Common myeloid progenitor, CD34-positive (primary cell): Measurements from ENCODE around the gene NAPSA.

Experiments
- CTCF ChIA-PET: fragments of 350-600 bp; sonication (Branson Sonifier 250); formaldehyde crosslinking; loops from one replicate; lab custom pipeline; 2021; ENCODE audit warnings: antibody characterized with exemption; lab: Charles Lee
- POLR2A ChIA-PET: fragments of 350-600 bp; sonication (Branson Sonifier 250); formaldehyde crosslinking; loops from one replicate; lab custom pipeline; 2021; ENCODE audit warnings: antibody characterized with exemption; lab: Charles Lee
- DNase-seq, 3 donors: peaks; one replicate each; pipeline versions ENCODE4 v3.0.0 to v3.0.0-alpha.2; 2013
- H3K27ac ChIP-seq, 2 experiments: 1 replicate in 1 of 2; 2 replicates in 1 of 2; pipeline ENCODE4 v1.7.0; 2013; ENCODE audit warnings: inconsistent platforms in 2 of 2, low read length in 2 of 2, mild to moderate bottlenecking in 2 of 2, low read depth in 1 of 2, moderate library complexity in 1 of 2; ENCODE audit not compliant: severe bottlenecking in 2 of 2, insufficient read depth in 1 of 2, poor library complexity in 1 of 2
- H3K27me3 ChIP-seq, 5 experiments: replicated peaks in 2 of 5; 1 replicate in 3 of 5; 2 replicates in 2 of 5; pipeline versions ENCODE4 v1.6.1 to v1.7.0; 2013; ENCODE audit warnings: low read length in 4 of 5, mild to moderate bottlenecking in 2 of 5, moderate library complexity in 2 of 5, inconsistent platforms in 1 of 5; ENCODE audit not compliant: insufficient read depth in 5 of 5, control insufficient read depth in 4 of 5
- H3K36me3 ChIP-seq, 4 experiments: 1 replicate in 2 of 4; 2 replicates in 2 of 4; pipeline versions ENCODE4 v1.6.1 to v1.7.0; 2013; ENCODE audit warnings: low read length in 3 of 4, control low read depth in 1 of 4, mild to moderate bottlenecking in 1 of 4; ENCODE audit not compliant: control insufficient read depth in 4 of 4, insufficient read depth in 4 of 4
- H3K4me1 ChIP-seq, 4 experiments: 1 replicate in 3 of 4; 2 replicates in 1 of 4; pipeline versions ENCODE4 v1.6.1 to v1.7.1; 2013; ENCODE audit warnings: low read length in 3 of 4, mild to moderate bottlenecking in 3 of 4, control low read depth in 1 of 4, inconsistent platforms in 1 of 4, moderate library complexity in 1 of 4; ENCODE audit not compliant: control insufficient read depth in 4 of 4, insufficient read depth in 4 of 4; ENCODE audit errors: control extremely low read depth in 1 of 4
- H3K4me3 ChIP-seq, 7 experiments: 1 replicate in 4 of 7; 2 replicates in 3 of 7; pipeline versions ENCODE4 v1.5.1 to v1.7.0; 2013; ENCODE audit warnings: mild to moderate bottlenecking in 7 of 7, low read length in 6 of 7, moderate library complexity in 6 of 7, inconsistent platforms in 2 of 7, low read depth in 2 of 7, control low read depth in 1 of 7; ENCODE audit not compliant: insufficient read depth in 4 of 7, control insufficient read depth in 1 of 7; ENCODE audit errors: extremely low read depth in 1 of 7
- H3K9me3 ChIP-seq, 5 experiments: 1 replicate in 4 of 5; 2 replicates in 1 of 5; pipeline versions ENCODE4 v1.6.1 to v1.7.1; 2013; ENCODE audit warnings: low read length in 4 of 5, mild to moderate bottlenecking in 2 of 5, inconsistent platforms in 1 of 5, low read depth in 1 of 5, moderate library complexity in 1 of 5; ENCODE audit not compliant: control insufficient read depth in 4 of 5, insufficient read depth in 2 of 5; ENCODE audit errors: control extremely low read depth in 1 of 5
- WGBS: methylation state at CpG from one replicate; pipeline ENCODE4 v1.1.5; 2013; ENCODE audit not compliant: insufficient coverage; 5-methylcytosine and 5-hydroxymethylcytosine counted together

Gene NAPSA

DNA sequence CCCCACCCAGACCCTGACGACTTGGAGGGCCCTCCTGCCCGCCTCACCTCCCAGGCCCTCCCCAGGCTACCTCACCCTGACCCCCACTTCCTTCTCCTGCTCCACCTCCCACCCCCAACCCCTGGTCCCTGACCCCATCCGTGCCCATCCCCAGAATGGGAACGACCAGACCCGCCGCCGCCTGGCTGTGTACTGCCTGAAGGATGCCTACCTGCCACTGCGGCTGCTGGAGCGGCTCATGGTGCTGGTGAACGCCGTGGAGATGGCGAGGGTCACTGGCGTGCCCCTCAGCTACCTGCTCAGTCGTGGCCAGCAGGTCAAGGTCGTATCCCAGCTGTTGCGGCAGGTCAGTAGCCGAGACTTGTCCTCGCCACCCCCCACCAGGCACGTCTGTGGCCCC lies 41.4 kb upstream of the NAPSA start:
- Histone ChIP-seq H3K9me3 (no peaks in the 10 kb centered on the region), H3K27me3 (no peaks in the 10 kb centered on the region), H3K27ac (no peak overlapping the region), H3K36me3 (peaks cover 2 to 77% (median 45%) of the 10 kb centered on the region in 4 experiments), H3K4me3 (no peak overlapping the region), H3K4me1 (no peaks in the 10 kb centered on the region)
- CTCF ChIA-PET = no interaction called here
- WGBS = 98% methylated on average over 16 of the region's 19 CpGs
- DNase-seq = no peak
- POLR2A ChIA-PET = no interaction called here

GRCh38 chr19:50406156-50406820 lies 40.8 kb upstream of the NAPSA start:
- no peaks in the 10 kb centered on the region for H3K27me3 ChIP-seq
- POLR2A ChIA-PET = no interaction called here
- CTCF ChIA-PET = no interaction called here
- peaks cover 2 to 80% (median 43%) of the 10 kb centered on the region in 4 experiments for H3K36me3 ChIP-seq
- no peak for DNase-seq
- 94% methylated on average over 11 of the region's 22 CpGs for WGBS
- H3K27ac ChIP-seq = no peak overlapping the region
- no peaks in the 10 kb centered on the region for H3K9me3 ChIP-seq
- no peaks in the 10 kb centered on the region for H3K4me1 ChIP-seq
- no peak overlapping the region for H3K4me3 ChIP-seq

- POLR2A ChIA-PET = no interaction called here
- 98% methylated on average over 34 of the region's 41 CpGs for WGBS
Measured at GRCh38 chr19:50402544-50403301, 37.3 kb upstream of the NAPSA start.

GRCh38 chr19:50401605-50402450 lies 36.4 kb upstream of the NAPSA start:
- POLR2A ChIA-PET = no interaction called here

More at GRCh38 chr19:50402544-50403301, 37.3 kb upstream of the NAPSA start:
- no peaks in the 10 kb centered on the region for H3K27me3 ChIP-seq
- H3K36me3 ChIP-seq = peaks cover 0 to 68% (median 32%) of the 10 kb centered on the region in 4 experiments
- CTCF ChIA-PET = interaction anchor here (1.4 kb wide), 1 partner anchor 16 kb away, joined by 3 read pairs; no protein-coding TSS in a partner anchor
- no peaks in the 10 kb centered on the region for H3K4me1 ChIP-seq
- no peak overlapping the region for H3K27ac ChIP-seq
- no peak for DNase-seq
- H3K4me3 ChIP-seq = no peak overlapping the region
- no peaks in the 10 kb centered on the region for H3K9me3 ChIP-seq

DNA sequence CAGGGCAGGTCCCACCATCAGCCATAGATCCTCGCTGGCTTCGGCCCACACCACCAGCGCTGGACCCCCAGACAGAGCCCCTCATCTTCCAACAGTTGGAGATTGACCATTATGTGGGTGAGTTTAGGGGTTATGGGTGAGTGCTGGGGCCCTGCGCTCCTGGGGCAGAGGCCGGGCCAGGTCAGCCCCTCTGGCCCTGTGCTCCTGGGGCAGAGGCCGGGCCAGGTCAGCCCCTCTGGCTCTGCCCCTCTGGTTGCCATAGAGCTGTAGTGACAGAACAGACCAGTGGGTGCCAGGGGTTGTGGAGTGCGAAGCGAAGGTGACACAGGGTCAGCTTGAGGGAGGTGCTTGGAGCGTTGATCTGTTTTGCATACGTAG lies 33.9 kb upstream of the NAPSA start:
- H3K9me3 ChIP-seq = no peaks in the 10 kb centered on the region
- H3K4me1 ChIP-seq = no peaks in the 10 kb centered on the region
- H3K4me3 ChIP-seq = no peak overlapping the region
- no peak for DNase-seq
- H3K27me3 ChIP-seq = no peaks in the 10 kb centered on the region
- H3K36me3 ChIP-seq = peaks cover 0 to 49% (median 22%) of the 10 kb centered on the region in 4 experiments
- WGBS = 97% methylated on average over 4 of the region's 10 CpGs
- CTCF ChIA-PET = no interaction called here
- no peak overlapping the region for H3K27ac ChIP-seq
- POLR2A ChIA-PET = interaction anchor here (0.6 kb wide), 1 partner anchor 20 kb away, joined by 3 read pairs; no protein-coding TSS in a partner anchor

More at GRCh38 chr19:50401605-50402450, 36.4 kb upstream of the NAPSA start:
- no peaks in the 10 kb centered on the region for H3K27me3 ChIP-seq
- WGBS = 90% methylated on average over 38 of the region's 48 CpGs
- H3K4me3 ChIP-seq = no peak overlapping the region
- CTCF ChIA-PET = interaction anchor here (0.6 to 1.4 kb wide), 2 partner anchors 15 to 392 kb away, joined by 3 read pairs; no protein-coding TSS in a partner anchor
- H3K27ac ChIP-seq = no peak overlapping the region
- peaks cover 0 to 64% (median 32%) of the 10 kb centered on the region in 4 experiments for H3K36me3 ChIP-seq
- H3K4me1 ChIP-seq = no peaks in the 10 kb centered on the region
- DNase-seq = no peak
- H3K9me3 ChIP-seq = no peaks in the 10 kb centered on the region

DNA sequence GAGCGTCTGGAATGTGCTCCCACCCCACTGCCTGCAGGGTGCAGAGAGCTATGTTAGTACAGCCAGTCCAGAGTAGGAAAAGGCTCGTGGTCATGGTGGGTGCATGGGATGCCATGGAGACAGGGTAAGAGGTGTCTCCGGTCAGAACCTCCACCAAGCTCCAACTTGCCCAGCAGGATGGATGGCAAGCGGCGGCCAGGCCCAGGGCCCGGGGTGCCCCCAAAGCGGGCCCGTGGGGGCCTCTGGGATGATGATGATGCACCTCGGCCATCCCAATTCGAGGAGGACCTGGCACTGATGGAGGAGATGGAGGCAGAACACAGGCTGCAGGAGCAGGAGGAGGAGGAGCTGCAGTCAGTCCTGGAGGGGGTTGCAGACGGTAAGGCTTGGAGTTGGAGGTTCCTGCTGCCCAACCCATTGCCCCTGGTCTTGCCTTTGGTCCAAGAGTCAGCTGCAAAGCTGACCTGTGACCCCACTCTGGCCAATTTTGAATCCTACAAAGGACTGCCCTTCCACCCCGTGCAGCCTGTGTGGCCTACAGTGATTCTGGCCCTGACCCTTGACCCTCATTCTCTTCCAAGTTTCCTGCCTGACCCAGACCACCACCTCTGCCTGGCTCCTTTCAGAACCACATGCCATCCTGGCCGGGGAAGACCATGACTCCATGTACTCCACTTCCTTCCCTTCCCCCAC lies 33.4 kb upstream of the NAPSA start:
- WGBS = 98% methylated on average over 11 of the region's 13 CpGs
- no peak for DNase-seq
- no peak overlapping the region for H3K4me3 ChIP-seq
- ChIA-PET POLR2A (interaction anchor here (0.6 kb wide), 1 partner anchor 1173 kb away, joined by 3 read pairs; no protein-coding TSS in a partner anchor), CTCF (no interaction called here)
- no peak overlapping the region for H3K27ac ChIP-seq
- H3K27me3 ChIP-seq = no peaks in the 10 kb centered on the region
- H3K9me3 ChIP-seq = no peaks in the 10 kb centered on the region
- no peaks in the 10 kb centered on the region for H3K4me1 ChIP-seq
- peaks cover 0 to 49% (median 19%) of the 10 kb centered on the region in 4 experiments for H3K36me3 ChIP-seq
